HG03457 (cell line): ENCODE data around the gene OR9Q1.

Experiments used
- ATAC-seq: cut with Tn5 transposase; IDR thresholded peaks from one replicate; pipeline ENCODE4 v1.9.1; 2021; ENCODE audit warnings: moderate number of reproducible peaks; ENCODE audit not compliant: unreplicated experiment

OR9Q1 gene

DNA sequence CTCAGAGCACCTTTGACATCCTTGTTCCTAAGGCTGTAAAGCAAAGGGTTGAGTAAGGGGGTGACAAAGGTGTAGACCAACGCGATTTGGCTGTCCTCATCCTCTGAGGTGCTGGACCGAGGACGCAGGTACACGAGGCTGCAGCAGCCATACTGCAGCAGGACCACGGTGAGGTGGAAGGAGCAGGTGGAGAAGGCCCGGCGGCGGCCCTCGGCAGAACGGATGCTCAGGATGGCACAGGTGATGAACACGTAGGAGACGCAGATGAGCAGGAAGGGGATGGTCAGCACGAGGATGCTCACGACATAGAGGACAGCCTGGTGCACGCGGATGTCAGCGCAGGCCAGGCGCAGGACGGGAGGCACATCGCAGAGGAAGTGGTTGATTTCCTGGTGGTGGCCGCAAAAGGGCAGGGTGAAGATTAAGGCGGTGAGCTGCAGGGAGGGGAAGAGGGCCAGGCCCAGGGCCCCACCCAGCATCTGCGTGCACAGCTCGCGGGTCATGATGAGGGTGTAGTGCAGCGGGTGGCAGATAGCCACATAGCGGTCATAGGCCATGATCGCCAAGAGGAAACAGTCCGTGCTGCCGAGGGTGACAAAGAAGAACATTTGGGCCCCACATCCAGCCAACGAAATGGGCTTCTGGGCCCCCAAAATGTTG, 204.4 kb downstream of the OR9Q1 start:
- ATAC-seq = no peak
